Muscle layer of colon (tissue), 2 donors: ENCODE measurements around the gene ARFGEF3.
"Not testable (repeated sequence)": the region's sequence is repeated elsewhere in the genome, so short reads cannot be mapped to it uniquely, and the experiment has no call there.

ENCODE experiments used
- H3K27ac ChIP-seq: one replicate; pipeline ENCODE4 v1.7.0; 2013; ENCODE audit warnings: low read depth, mild to moderate bottlenecking, low read length, moderate library complexity
- H3K27me3 ChIP-seq, 2 donors: one replicate each; pipeline ENCODE4 v1.7.0; 2013; ENCODE audit warnings: low read length in 2 of 2, mild to moderate bottlenecking in 2 of 2; ENCODE audit not compliant: insufficient read depth in 2 of 2, control insufficient read depth in 1 of 2
- H3K36me3 ChIP-seq: one replicate; pipeline ENCODE4 v1.7.0; 2013; ENCODE audit warnings: mild to moderate bottlenecking, low read length; ENCODE audit not compliant: insufficient read depth
- H3K4me1 ChIP-seq: one replicate; pipeline ENCODE4 v1.7.0; 2013; ENCODE audit warnings: mild to moderate bottlenecking, low read length; ENCODE audit not compliant: insufficient read depth
- H3K4me3 ChIP-seq, 2 donors: one replicate each; pipeline ENCODE4 v1.7.0; 2013; ENCODE audit warnings: low read length in 2 of 2, low read depth in 1 of 2, mild to moderate bottlenecking in 1 of 2, moderate library complexity in 1 of 2
- H3K9ac ChIP-seq: one replicate; pipeline ENCODE4 v1.7.0; 2013; ENCODE audit warnings: low read length
- H3K9me3 ChIP-seq: one replicate; pipeline ENCODE4 v1.7.0; 2013; ENCODE audit warnings: mild to moderate bottlenecking, low read length
- donor health status: abdominal sarcoma.
- donor health status: Adenocarcinoma of cecum.

The ARFGEF3 gene

DNA sequence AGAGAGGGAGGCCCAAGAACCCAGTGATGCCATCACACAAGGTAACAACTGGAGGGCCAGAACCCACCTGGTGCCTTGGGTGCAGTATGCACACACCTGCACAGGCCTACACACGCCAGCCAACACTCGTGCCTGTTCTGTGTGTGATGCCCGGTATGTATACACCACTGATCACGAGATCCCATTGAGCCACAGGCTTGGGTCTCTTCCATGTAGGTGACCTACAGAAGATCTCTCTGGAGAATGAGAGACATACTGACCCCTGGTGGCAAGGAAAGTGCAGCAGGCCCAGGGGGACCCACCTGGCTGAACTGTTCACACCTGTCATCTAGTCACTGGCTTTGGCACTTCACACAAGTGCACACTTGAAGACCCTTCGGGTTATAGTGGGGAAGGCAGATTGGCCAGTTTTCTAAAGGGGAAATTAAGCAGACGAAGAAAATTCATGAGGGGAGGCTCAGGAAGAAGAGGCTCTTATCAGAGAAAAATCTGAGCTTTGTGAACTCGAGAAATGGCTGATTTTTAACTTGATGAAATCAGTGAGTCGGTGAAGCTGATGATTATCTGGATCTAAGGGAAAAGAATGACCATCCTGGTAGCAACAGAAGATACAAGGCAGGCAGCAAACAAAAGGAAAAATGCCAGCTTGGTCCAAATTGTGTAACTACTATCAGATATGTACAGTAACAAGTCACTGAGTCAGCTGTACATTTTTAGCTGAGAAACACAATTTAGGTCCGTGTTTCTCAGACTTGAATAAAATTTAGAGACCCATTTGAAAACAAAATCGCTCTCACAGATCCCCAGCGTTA is 125.6 kb downstream of the ARFGEF3 start:
- Histone ChIP-seq H3K4me3 (no peak overlapping the region), H3K27ac (no peak overlapping the region), H3K9me3 (no peaks in the 10 kb centered on the region), H3K4me1 (no peaks in the 10 kb centered on the region), H3K36me3 (no peaks in the 10 kb centered on the region), H3K9ac (no peak overlapping the region), H3K27me3 (no peaks in the 10 kb centered on the region)

DNA sequence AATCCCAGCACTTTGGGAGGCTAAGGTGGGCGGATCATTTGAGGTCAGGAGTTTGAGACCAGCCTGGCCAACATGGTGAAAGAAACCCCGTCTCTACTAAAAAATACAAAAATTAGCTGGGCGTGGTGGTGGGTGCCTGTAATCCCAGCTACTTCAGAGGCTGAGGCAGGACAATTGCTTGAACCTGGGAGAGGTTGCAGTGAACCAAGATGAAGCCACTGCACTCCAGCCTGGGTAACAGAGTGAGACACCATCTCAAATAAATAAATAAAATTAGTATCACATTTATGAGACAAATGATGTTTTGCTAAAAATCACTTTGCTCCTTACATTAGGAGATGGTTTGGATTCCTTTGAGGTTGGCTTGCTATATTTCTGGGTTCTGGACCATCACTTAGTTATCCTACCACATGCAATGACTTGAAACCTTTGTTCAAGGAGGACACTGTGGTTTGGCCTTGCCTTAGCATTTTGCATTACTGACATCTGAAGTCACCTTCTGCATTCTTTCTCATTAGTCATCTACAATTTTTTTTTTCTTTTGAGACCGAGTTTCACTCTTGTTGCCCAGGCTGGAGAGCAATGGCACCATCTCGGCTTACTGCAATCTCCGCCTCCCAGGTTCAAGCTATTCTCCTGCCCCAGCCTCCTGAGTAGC is 126.8 kb downstream of the ARFGEF3 start:
- H3K27ac ChIP-seq, H3K4me1 ChIP-seq, H3K9me3 ChIP-seq, H3K27me3 ChIP-seq, H3K36me3 ChIP-seq, H3K9ac ChIP-seq, H3K4me3 ChIP-seq: not testable (repeated sequence)

DNA sequence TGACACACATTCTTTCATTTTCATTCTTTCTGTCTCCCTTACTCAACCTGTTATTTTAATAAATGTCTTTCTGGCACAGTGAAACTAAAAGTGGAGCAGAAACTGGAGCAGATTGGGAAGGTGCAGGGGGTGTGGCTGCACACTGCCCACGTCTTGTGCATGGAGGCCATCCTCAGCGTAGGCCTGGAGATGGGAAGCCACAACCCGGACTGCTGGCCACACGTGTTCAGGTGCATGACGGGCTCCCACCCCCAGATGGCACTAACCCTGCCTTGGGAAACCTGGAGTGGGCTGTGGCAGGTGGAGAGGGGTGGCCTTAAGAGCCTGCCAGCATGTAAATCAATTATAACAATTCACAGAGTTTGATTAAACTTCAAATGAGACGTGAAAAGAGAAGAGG is 128.0 kb downstream of the ARFGEF3 start:
- H3K4me3 ChIP-seq: no peak overlapping the region
- H3K9me3 ChIP-seq: no peaks in the 10 kb centered on the region
- no peaks in the 10 kb centered on the region for H3K4me1 ChIP-seq
- no peak overlapping the region for H3K9ac ChIP-seq
- no peak overlapping the region for H3K27ac ChIP-seq
- no peaks in the 10 kb centered on the region for H3K36me3 ChIP-seq
- H3K27me3 ChIP-seq: no peaks in the 10 kb centered on the region

DNA sequence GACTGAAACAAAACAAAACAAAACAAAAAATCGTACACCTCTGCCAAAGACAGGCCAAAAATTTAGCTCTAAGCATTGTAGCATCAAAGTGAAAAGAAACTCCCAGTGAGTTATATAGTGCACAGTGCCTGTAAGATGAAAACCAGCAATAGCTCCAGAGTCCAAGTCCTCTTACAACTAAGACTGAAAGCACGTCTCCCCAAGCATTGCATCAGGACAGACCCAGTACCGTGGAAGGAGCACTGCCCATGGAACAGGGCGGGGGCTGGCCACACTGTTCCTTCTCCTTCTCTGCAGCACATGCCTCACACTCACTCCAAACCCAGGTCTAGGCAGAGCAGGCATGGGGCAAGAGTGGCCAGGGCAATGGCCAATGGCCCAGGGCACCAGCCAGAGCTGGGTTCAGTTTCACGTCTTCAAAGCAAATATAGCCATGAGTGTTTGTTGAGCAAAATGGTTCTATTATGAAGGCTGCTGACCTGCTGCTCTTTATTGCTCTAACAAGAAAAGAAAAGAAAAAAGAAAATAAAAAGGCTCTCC is 128.8 kb downstream of the ARFGEF3 start:
- no peaks in the 10 kb centered on the region for H3K27me3 ChIP-seq
- H3K36me3 ChIP-seq: no peaks in the 10 kb centered on the region
- H3K4me1 ChIP-seq: no peaks in the 10 kb centered on the region
- H3K9ac ChIP-seq: no peak overlapping the region
- no peaks in the 10 kb centered on the region for H3K9me3 ChIP-seq
- no peak overlapping the region for H3K4me3 ChIP-seq
- no peak overlapping the region for H3K27ac ChIP-seq

DNA sequence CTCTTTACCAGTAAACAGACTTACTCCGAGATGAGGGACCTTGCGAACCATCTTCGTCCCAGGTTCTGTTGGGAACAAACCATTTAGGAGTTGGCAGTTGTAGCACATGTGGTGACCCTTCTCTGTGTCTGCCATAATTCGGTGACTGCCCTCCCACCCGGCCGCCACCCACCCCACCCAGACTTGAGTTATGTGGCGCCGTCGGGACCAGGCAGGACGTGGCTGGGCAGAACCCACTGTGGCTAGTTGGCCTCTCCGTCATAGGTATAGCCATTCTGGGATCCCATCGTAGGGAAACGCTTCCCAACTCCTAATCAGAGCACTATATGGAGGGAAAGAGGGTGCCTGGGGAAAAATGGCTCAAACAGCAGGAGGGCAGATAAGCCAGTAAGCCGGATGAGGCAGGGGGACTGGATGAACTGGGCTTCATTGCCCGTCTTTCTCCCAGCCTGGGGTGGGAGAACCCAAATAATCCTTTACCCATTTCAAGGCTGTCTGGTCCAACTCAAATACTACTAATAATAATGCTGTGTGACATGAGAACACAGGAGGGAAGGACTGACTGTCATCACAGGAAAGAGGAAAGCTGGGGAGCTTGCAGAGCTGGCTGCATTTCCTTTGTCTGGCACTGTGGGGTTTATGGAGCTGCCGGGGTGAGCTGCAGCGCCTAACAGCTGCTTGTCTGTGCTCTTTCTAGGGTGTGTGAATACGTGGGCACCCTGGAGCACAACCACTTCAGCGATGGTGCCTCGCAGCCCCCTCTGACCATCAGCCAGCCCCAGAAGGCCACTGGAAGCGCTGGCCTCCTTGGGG is 129.5 kb downstream of the ARFGEF3 start:
- no peak overlapping the region for H3K27ac ChIP-seq
- no peaks in the 10 kb centered on the region for H3K4me1 ChIP-seq
- no peaks in the 10 kb centered on the region for H3K36me3 ChIP-seq

DNA sequence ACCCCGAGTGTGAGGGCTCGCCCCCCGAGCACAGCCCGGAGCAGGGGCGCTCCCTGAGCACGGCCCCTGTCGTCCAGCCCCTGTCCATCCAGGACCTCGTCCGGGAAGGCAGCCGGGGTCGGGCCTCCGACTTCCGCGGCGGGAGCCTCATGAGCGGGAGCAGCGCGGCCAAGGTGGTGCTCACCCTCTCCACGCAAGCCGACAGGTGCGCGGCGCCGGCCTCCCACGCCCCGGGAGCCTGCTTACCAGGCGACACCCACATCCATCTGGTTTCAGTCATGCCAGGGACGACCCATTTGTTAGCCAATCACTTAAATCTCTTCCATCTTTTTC is 130.1 kb downstream of the ARFGEF3 start:
- H3K9ac ChIP-seq: no peak overlapping the region
- H3K4me3 ChIP-seq: no peak overlapping the region
- no peaks in the 10 kb centered on the region for H3K36me3 ChIP-seq
- H3K27ac ChIP-seq: no peak overlapping the region
- no peaks in the 10 kb centered on the region for H3K9me3 ChIP-seq
- H3K27me3 ChIP-seq: no peaks in the 10 kb centered on the region
- no peaks in the 10 kb centered on the region for H3K4me1 ChIP-seq

More for the DNA sequence above, 129.5 kb downstream of the ARFGEF3 start:
- Histone ChIP-seq H3K9ac (no peak overlapping the region), H3K4me3 (no peak overlapping the region), H3K9me3 (no peaks in the 10 kb centered on the region), H3K27me3 (no peaks in the 10 kb centered on the region)

DNA sequence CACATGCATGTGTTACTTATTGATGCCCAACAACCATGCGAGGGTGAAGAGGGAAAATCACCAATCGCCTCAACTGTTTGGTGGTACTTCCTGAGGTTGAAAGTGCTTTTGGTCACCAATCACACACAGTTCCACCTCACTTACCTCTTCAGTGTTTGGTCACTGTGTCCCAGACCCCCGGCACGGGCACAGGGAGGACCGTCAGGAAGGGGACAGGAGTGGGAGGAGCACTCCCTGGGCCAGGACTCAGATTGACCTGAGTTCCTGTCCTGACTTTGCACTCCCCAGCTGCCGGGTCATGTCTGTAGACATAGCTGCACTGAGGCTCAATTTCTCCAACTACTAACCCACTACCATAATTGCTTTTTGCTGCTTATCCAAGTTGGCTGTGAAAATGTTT is 130.7 kb downstream of the ARFGEF3 start:
- H3K9ac ChIP-seq: no peak overlapping the region
- H3K27me3 ChIP-seq: no peaks in the 10 kb centered on the region
- H3K4me1 ChIP-seq: no peaks in the 10 kb centered on the region

DNA sequence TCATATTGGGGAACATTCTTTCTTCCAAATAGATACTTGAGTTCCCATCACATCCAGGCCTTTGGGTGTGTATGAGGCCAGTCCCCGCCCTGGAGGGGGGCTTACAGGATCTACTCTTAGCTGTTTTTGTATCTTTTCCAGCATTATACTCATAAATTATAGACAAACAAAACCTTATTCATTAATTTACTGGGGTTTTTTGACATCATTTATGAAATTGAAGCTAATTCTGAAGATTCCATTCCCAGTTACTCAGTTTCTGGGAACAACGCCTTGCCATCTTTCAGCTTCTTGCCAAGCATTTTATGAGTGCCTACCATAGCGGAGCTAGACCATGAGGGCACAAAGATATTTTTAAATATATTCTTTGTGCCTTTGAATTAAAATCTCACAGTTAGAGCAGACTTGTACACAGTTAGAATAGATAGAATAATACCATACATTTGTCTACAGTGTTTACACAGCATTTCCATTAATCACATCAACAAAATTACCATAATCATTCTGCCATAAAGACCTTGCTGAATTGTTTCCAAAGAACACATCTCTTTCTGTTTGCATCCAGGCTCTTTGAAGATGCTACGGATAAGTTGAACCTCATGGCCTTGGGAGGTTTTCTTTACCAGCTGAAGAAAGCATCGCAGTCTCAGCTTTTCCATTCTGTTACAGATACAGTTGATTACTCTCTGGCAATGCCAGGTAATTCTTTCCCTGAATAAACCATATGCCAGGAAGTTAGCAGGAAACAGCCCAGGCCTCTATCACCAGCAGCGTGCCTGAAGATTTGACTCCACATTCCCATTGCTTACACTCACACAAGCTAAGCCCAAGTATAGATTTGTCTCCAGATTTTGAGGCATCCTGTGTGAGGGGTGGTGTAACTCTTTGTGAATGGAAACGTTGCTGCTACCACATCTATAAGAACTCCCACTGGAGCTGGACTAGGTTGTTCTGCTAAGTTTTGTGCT is 132.0 kb downstream of the ARFGEF3 start:
- Histone ChIP-seq H3K9ac (no peak overlapping the region), H3K9me3 (no peaks in the 10 kb centered on the region), H3K36me3 (no peaks in the 10 kb centered on the region), H3K4me1 (no peaks in the 10 kb centered on the region), H3K4me3 (no peak overlapping the region), H3K27ac (no peak overlapping the region), H3K27me3 (no peaks in the 10 kb centered on the region)

More for the DNA sequence above, 130.7 kb downstream of the ARFGEF3 start:
- H3K9me3 ChIP-seq: no peaks in the 10 kb centered on the region
- no peaks in the 10 kb centered on the region for H3K36me3 ChIP-seq
- no peak overlapping the region for H3K27ac ChIP-seq
- H3K4me3 ChIP-seq: no peak overlapping the region

DNA sequence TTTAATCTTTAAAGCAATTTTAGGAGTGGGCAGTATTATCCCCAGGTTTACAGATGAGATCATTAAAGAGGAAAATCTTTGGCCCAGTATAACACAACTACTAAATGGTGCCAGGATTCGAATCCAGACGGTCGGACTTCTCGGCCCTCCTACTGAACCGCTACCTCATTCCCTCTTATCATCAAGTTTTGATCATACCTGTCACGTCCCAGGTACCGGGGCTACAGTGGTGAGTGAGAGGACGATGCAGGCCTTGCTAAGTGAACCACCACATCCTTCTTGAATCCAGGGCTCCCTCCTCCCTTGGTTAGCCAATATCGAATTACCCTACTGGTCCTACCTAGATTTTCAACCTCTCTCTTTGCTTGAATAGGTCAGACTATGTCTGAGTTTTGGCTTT is 134.6 kb downstream of the ARFGEF3 start:
- Histone ChIP-seq H3K4me1 (no peaks in the 10 kb centered on the region), H3K36me3 (no peaks in the 10 kb centered on the region), H3K27me3 (no peaks in the 10 kb centered on the region), H3K27ac (no peak overlapping the region), H3K4me3 (no peak overlapping the region), H3K9ac (no peak overlapping the region), H3K9me3 (no peaks in the 10 kb centered on the region)

DNA sequence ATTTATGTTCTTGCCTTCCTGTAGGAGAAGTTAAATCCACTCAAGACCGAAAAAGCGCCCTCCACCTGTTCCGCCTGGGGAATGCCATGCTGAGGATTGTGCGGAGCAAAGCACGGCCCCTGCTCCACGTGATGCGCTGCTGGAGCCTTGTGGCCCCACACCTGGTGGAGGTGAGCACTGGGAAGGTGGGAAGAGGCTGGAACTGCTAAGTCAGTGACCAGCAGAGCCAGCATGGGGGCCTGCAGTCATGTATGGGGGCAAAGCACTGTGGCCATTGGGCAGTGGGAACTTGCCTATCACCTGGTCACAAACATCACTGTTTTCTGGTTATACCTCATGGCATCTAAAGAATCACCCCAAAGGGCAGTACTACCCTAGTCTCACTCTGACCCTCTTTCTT is 135.0 kb downstream of the ARFGEF3 start:
- no peak overlapping the region for H3K9ac ChIP-seq
- H3K36me3 ChIP-seq: no peaks in the 10 kb centered on the region
- no peaks in the 10 kb centered on the region for H3K27me3 ChIP-seq
- no peaks in the 10 kb centered on the region for H3K9me3 ChIP-seq
- H3K4me1 ChIP-seq: no peaks in the 10 kb centered on the region
- H3K4me3 ChIP-seq: no peak overlapping the region
- H3K27ac ChIP-seq: no peak overlapping the region
